Mesenteric fat pad (tissue), 1 donor: ENCODE measurements around the gene WDPCP. TPM values are rescaled to one million over a fixed set of nuclear protein-coding genes. Genes with fewer than 3 reads are reported as not detected.
"Not testable (repeated sequence)": the region's sequence is repeated elsewhere in the genome, so short reads cannot be mapped to it uniquely, and the experiment has no call there.

Experiments
- DNase-seq: peaks from one replicate; pipeline ENCODE4 v3.0.0-alpha.2; 2020; ENCODE audit warnings: low spot score
- long read RNA-seq: library from polyadenylated mRNA; unstranded; transcript quantifications from one replicate; pipeline ENCODE4 v2.0.0, GENCODE V29; 2020
- total RNA-seq: library from RNA; stranded (reverse); fragmentation: NEBNext Ultra II Directional; extraction: Animal tissue kit (Norgen Biotek cat#: 25700); gene quantifications from one replicate; pipeline ENCODE4 v1.2.1, GENCODE V29; 2021
- donor health status: DM: yes; HTN: yes; CAD: no.

The WDPCP gene
- total RNA-seq: 16.9 TPM
- long read RNA-seq, transcript WDPCP-201 (18 exons, 3,392 nt): major isoform, 7 of 57 reads
- long read RNA-seq, partial matches to known transcripts: 8 of 57 reads
- long read RNA-seq, other reads (novel, unspliced or antisense): 39 of 57 reads

DNA sequence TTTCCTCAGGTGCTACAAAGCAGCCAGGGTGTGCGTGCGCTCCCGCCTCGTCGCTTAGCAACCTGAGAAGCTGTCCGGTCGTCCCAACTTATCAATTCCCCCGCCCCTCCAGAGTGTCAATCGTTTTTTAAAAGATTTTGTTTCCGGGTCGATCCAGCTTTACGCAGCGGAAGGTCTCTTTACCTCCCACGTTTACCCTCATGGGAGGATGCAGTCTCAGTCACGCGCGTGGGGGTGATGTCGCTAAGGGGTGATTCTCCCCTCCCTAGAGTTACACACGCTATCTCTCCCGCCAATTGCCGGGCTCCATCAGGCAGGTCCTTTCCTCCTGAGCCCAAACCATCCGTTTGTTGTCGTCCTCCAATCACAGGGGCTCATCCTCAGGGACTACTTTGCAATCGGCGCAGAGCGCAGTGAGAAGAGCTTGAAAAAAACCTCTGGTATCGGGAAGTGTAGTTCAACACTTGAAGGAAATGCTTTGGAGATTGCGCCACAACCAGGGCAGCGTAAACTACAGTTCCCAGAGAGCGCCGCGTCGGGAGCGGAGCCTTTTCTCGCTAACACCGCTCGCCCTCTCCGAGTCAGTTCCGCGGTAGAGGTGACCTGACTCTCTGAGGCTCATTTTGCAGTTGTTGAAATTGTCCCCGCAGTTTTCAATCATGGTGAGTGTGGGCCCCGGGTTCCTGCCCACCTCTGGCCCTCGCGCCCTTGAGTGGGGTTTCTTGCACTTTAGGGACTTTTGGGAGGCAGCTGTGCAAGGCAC lies at the start of gene WDPCP, which contains the start of gene MDH1:
Gene WDPCP (minus strand): TSS at position 93 of the 763 bp plus-strand sequence. CDS start 206 bp downstream, outside the sequence.
Gene MDH1 (plus strand): TSS at position 579 of the 763 bp plus-strand sequence. CDS start 81 bp downstream, at position 660.
- DNase-seq: peak; percentile 96

DNA sequence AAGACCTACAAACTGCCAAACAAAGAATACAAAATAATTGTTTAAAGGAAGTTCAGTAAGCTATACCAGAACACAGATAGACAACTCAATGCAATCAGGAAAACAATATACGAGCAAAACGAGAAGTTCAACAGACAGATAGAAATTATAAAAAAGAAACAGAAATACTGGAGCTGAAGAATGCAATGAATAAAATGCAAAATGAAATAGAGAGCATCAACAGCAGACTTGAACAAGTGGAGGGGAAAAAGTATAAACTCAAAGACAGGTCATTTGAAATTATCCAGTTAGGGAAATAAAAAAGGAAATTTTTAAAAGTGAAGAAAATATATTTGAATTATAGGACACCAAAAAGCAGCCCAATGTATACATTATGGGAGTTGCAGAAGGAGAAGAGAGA lies 44.1 kb upstream of the WDPCP start:
- DNase-seq: no peak

GRCh38 chr2:63631501-63631900 lies 43.2 kb upstream of the WDPCP start:
- DNase-seq: no peak

GRCh38 chr2:63628403-63628942 lies 40.2 kb upstream of the WDPCP start:
- no peak for DNase-seq

DNA sequence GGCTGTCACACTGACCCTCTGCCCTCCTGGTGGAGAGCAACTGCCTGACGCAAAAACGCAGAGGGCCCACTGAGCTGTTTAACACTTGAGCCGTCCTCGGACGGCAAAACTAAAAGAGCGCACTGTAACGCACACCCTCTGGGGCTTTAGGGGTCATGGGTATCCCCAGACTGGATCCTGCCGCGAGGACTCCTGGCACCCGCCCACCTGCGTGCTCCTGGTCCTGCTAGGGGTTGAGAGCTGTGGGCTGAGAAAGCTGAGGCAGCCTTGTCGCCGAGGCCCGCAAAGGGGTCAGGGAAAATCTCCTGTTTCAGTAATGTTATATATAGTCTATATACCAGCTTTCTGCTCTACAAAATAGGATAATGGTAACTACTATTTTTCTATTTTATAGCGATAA lies 39.6 kb upstream of the WDPCP start:
- no peak for DNase-seq

DNA sequence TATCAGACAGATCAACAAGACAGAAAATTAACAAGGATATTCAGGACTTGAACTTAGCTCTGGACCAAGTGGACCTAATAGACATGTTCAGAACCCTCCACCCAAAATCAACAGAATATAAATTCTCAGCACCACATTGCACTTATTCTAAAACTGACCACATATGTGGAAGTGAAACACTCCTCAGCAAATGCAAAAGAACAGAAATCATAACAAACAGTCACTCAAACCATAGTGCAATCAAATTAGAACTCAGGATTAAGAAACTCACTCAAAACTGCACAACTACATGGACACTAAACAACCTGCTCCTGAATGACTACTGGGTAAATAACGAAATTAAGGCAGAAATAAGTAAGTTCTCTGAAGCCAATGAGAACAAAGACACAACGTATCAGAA lies 35.5 kb upstream of the WDPCP start:
- not testable (repeated sequence) for DNase-seq

DNA sequence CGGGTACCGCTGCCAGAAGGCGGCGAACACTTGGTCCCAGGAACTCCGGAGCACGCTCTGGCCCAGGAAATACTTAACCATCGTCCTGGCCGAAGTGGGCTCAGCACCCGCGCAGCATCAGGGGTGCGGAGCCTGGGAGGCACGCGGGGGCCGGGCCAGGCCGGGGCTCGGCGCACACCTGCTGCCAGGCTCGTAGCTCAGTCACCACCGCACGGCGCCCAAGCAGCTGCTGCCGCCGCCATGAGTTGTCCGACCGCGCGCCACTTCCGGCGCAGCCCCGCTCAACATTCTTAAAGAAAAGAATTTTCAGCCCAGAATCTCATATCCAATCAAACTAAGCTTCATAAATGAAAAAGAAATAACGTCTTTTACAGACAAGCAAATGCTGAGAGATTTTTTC lies 34.5 kb upstream of the WDPCP start:
- DNase-seq: no peak

GRCh38 chr2:63619328-63619727 lies 31.1 kb upstream of the WDPCP start:
- no peak for DNase-seq

DNA sequence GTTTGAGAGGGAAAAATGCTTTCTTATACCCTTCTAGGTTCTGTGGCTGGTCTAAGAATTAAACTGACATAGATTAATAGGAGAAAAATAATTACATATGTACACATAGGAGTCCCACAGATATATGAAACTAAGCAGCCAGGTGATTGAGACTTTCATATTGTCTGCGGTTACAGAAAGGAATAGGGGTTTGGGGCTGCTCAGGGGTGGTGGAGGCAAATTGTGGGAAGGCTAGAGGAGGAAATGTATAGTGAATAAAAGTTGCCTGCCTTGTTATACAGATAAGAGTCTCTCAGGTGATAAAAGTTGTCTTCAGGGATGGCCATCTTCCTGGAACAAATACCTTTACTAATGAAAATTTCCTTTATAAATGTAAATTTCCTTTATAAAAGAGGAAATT lies 29.1 kb upstream of the WDPCP start:
- DNase-seq: no peak

GRCh38 chr2:63614983-63615945 lies 27.0 kb upstream of the WDPCP start:
- DNase-seq: no peak

- no peak for DNase-seq
These were observed 26.2 kb upstream of the WDPCP start for GRCh38 chr2:63614448-63614968.

- DNase-seq: no peak
These were observed 25.2 kb upstream of the WDPCP start for GRCh38 chr2:63613391-63613901.

DNA sequence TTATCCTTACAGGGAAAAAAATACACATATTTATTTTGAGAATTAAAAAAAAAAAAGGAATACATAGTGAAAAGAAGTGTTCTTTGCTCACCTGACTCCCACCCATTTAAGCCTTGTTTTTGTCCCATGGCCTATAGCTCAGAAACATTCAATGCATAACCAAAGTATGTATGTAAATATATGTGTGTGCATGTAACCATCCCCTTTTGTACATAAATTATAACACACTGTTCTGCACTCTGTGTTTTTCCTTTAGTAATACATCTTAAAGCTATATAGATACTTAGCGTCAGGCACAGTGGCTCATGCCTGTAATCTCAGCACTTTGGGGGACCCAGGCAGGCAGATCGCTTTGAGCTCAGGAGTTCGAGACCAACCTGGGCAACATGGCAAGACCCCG lies 22.2 kb upstream of the WDPCP start:
- no peak for DNase-seq

DNA sequence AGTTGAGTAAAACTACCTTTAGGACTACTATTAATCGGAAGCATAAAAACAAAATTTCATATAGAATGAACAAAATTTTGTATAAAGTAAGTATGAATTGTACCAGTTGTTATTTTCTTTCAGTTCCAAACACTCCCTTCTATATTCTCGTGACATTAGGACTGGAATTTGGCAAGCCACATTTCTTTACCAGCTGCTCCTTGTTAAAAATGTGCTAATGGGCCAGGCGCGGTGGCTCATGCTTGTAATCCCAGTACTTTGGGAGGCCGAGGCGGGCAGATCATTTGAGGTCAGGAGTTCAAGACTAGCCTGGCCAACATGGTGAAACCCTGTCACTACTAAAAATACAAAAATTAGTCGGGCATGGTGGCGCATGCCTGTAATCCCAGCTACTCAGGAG lies 20.6 kb upstream of the WDPCP start:
- not testable (repeated sequence) for DNase-seq

- DNase-seq: no peak
These were observed 16.4 kb upstream of the WDPCP start for GRCh38 chr2:63604666-63605065.

GRCh38 chr2:63600881-63601460 lies 12.7 kb upstream of the WDPCP start:
- DNase-seq: no peak

DNA sequence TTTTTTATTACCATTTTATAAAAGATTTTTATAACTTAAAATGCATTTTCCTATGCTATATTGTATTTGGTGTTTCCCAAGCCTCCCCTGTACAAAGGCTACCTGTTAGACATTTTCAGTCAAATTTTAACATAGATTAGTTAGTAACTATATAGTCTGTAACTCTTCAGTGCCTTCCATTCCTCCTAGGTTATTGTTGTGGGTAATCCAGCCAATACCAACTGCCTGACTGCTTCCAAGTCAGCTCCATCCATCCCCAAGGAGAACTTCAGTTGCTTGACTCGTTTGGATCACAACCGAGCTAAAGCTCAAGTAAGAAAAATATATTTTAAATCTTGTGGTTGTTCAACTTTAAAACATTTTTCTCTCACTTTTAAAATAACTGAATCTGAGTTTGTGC lies 10.7 kb upstream of the WDPCP start:
- DNase-seq: no peak

DNA sequence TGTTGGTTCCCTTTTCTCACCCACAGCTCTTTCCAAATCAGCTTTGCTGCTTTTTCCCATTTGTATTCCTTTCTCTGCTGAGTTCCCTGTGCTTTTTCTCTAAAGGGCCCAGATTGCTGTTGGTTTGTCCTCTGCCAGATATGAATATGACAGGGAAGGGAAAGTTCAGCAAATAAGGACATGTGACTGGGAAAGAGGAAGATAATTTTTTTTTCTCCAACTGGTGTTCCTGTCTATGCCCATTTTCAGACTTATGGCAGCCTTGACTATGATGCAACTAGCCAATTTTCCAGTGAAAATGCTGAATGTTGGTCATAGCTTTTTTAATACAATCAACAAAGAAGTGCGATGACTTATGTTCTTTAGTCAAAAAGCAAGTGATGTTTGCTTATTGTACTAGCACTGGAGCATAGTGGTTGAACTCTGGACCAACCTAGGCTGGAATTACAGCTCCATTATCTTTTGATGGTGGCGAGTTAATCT lies 8.2 kb upstream of the WDPCP start:
- no peak for DNase-seq

GRCh38 chr2:63594660-63595059 lies 6.4 kb upstream of the WDPCP start:
- DNase-seq: no peak

GRCh38 chr2:63591566-63592175 lies 3.4 kb upstream of the WDPCP start:
- no peak for DNase-seq
